ENCODE data around the gene PCMTD2.
A peak's percentile ranks its signal among the peaks of the same experiment; 100 is the strongest.

PCMTD2 gene

GRCh38 chr20:64255361-64256281 is at the start of gene PCMTD2:
PCMTD2 (plus strand) TSS chr20:64255748; CDS start chr20:64259966, 4,218 bp downstream.
- peak; percentile 64 to 82 (median 76) for DNase-seq

- no peak for DNase-seq
Observed at GRCh38 chr20:64206614-64207013, 48.9 kb upstream of the PCMTD2 start.

- no peak for DNase-seq
Observed at GRCh38 chr20:64207641-64208590, 47.6 kb upstream of the PCMTD2 start.

- no peak for DNase-seq
Observed at GRCh38 chr20:64209148-64209547, 46.4 kb upstream of the PCMTD2 start.

GRCh38 chr20:64210656-64211369 is 44.7 kb upstream of the PCMTD2 start:
- no peak for DNase-seq

GRCh38 chr20:64211874-64212658 is 43.5 kb upstream of the PCMTD2 start:
- no peak for DNase-seq

- DNase-seq = no peak
Observed at GRCh38 chr20:64212755-64213154, 42.8 kb upstream of the PCMTD2 start.

GRCh38 chr20:64214113-64214512 is 41.4 kb upstream of the PCMTD2 start:
- no peak for DNase-seq

GRCh38 chr20:64214952-64215351 is 40.6 kb upstream of the PCMTD2 start:
- DNase-seq = no peak

GRCh38 chr20:64216036-64216435 is 39.5 kb upstream of the PCMTD2 start:
- DNase-seq = no peak

GRCh38 chr20:64216910-64217309 is 38.6 kb upstream of the PCMTD2 start:
- no peak for DNase-seq

- DNase-seq = no peak
Observed at GRCh38 chr20:64217539-64218221, 37.9 kb upstream of the PCMTD2 start.

- no peak for DNase-seq
Observed at GRCh38 chr20:64219202-64219601, 36.3 kb upstream of the PCMTD2 start.

- no peak for DNase-seq
Observed at GRCh38 chr20:64219730-64220129, 35.8 kb upstream of the PCMTD2 start.

- no peak for DNase-seq
Observed at GRCh38 chr20:64220420-64220819, 35.1 kb upstream of the PCMTD2 start.

GRCh38 chr20:64220891-64221527 is 34.5 kb upstream of the PCMTD2 start:
- no peak for DNase-seq

- no peak for DNase-seq
Observed at GRCh38 chr20:64222291-64222735, 33.2 kb upstream of the PCMTD2 start.

GRCh38 chr20:64222851-64223525 is 32.6 kb upstream of the PCMTD2 start:
- no peak for DNase-seq

GRCh38 chr20:64223526-64224067 is 32.0 kb upstream of the PCMTD2 start:
- no peak for DNase-seq
